Cardiac muscle cell (in vitro differentiated cells and primary cell): Measurements from ENCODE around the gene LY6G6C. TPM values are rescaled to one million over a fixed set of nuclear protein-coding genes. Genes with fewer than 3 reads are reported as not detected.

Source experiments
- DNase-seq, 2 donors: peaks; one replicate each; pipeline versions ENCODE4 v3.0.0 to v3.0.0-alpha.2; 2010 to 2017; ENCODE audit warnings: low read depth in 1 of 2, low spot score in 1 of 2
- H3K27ac ChIP-seq: fragments of 200-600 bp; sonication (generic); 2 replicates; pipeline ENCODE4 v1.5.1; 2016
- H3K27me3 ChIP-seq: fragments of 200-600 bp; sonication (generic); 2 replicates; pipeline ENCODE4 v1.6.0; 2016; ENCODE audit warnings: control low read depth
- H3K36me3 ChIP-seq: fragments of 200-600 bp; sonication (generic); 2 replicates; pipeline ENCODE4 v1.5.1; 2016; ENCODE audit warnings: control low read depth
- H3K4me1 ChIP-seq: fragments of 200-600 bp; sonication (generic); 2 replicates; pipeline ENCODE4 v1.8.1; 2017; ENCODE audit warnings: low read depth, mild to moderate bottlenecking, mixed run types
- H3K4me3 ChIP-seq: fragments of 200-600 bp; sonication (generic); 2 replicates; pipeline ENCODE4 v1.5.1; 2016; ENCODE audit warnings: mild to moderate bottlenecking
- H3K9me3 ChIP-seq: fragments of 200-600 bp; sonication (generic); 2 replicates; pipeline ENCODE4 v1.5.1; 2017; ENCODE audit warnings: low read depth, mild to moderate bottlenecking, control low read depth
- polyA plus RNA-seq: library from polyadenylated mRNA; unstranded; fragments of >200 nt; fragmentation: Nextera tagmentation; extraction: Ambion mirVana; gene quantifications from 2 replicates; pipeline ENCODE4 v1.2.1, GENCODE V29; 2016
- total RNA-seq: library from RNA; depleted of rRNA; stranded (reverse); fragments of >200 nt; gene quantifications from 2 replicates; pipeline ENCODE4 v1.2.3, GENCODE V29; 2016
- TF ChIP-seq, protein P1 (sequence below): IDR thresholded peaks from 2 replicates; pipeline ENCODE4 v1.5.1; 2012; ENCODE audit warnings: low read depth, mild to moderate bottlenecking, low read length

LY6G6C gene
- total and polyA plus RNA-seq, 2 experiments from 2014 or later: not detected

DNA sequence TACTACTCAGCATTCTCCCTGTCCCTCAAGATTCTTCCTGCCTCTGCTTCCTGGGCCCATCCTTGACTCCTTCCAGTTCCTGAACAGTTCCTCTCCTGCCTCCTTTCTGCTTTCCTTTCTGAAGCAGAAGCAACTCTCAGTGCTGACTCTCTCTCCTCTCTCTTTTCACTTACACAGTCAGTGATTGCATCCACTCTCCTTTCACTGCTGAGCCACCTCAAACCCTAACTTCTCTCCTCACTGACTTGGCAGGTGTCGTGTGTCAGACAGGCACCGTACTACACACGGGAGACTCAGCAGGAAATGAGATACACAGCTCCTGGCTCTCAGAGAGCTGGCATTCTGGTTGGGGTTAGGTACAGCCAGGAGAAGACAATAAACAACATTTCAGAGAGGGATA lies 24.0 kb downstream of the LY6G6C start:
- peaks cover 18% of the 10 kb centered on the region for H3K36me3 ChIP-seq
- H3K27me3 ChIP-seq: no peaks in the 10 kb centered on the region
- H3K4me1 ChIP-seq: peaks cover 8% of the 10 kb centered on the region
- H3K4me3 ChIP-seq: no peak overlapping the region
- no peak for DNase-seq
- no peak overlapping the region for H3K27ac ChIP-seq
- H3K9me3 ChIP-seq: no peaks in the 10 kb centered on the region
- TF ChIP-seq, protein P1, sequence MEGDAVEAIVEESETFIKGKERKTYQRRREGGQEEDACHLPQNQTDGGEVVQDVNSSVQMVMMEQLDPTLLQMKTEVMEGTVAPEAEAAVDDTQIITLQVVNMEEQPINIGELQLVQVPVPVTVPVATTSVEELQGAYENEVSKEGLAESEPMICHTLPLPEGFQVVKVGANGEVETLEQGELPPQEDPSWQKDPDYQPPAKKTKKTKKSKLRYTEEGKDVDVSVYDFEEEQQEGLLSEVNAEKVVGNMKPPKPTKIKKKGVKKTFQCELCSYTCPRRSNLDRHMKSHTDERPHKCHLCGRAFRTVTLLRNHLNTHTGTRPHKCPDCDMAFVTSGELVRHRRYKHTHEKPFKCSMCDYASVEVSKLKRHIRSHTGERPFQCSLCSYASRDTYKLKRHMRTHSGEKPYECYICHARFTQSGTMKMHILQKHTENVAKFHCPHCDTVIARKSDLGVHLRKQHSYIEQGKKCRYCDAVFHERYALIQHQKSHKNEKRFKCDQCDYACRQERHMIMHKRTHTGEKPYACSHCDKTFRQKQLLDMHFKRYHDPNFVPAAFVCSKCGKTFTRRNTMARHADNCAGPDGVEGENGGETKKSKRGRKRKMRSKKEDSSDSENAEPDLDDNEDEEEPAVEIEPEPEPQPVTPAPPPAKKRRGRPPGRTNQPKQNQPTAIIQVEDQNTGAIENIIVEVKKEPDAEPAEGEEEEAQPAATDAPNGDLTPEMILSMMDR: no peak

- no peak overlapping the region for H3K4me3 ChIP-seq
- H3K27ac ChIP-seq: no peak overlapping the region
- TF ChIP-seq, protein P1: no peak
- no peaks in the 10 kb centered on the region for H3K4me1 ChIP-seq
- no peaks in the 10 kb centered on the region for H3K9me3 ChIP-seq
- peaks cover 33% of the 10 kb centered on the region for H3K36me3 ChIP-seq
- no peaks in the 10 kb centered on the region for H3K27me3 ChIP-seq
- no peak for DNase-seq
These were observed 28.0 kb downstream of the LY6G6C start for GRCh38 chr6:31693535-31693934.

DNA sequence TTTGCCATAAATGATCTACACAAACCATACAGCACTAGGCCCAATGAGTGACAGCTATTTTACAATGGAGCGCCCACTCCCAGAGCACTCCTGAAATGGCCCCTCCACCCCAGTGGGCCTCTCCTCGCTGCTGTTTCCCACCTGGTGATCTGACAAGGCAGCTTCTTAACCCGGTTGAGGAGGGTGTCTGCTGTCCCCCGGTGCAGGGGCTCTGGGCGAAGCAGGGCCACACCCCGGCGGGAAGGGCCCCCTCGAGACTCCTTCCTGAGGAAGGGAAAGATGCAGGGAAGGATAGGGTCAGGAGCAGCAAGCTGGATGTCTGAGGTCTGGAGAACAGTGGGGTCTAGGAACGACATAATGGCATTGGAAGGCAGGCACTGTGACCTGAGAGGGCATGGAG lies 28.7 kb downstream of the LY6G6C start:
- Histone ChIP-seq H3K27ac (no peak overlapping the region), H3K4me3 (no peak overlapping the region), H3K27me3 (no peaks in the 10 kb centered on the region), H3K36me3 (peaks cover 39% of the 10 kb centered on the region), H3K9me3 (no peaks in the 10 kb centered on the region), H3K4me1 (no peaks in the 10 kb centered on the region)
- TF ChIP-seq, protein P1: no peak
- DNase-seq: no peak

- Histone ChIP-seq H3K9me3 (no peaks in the 10 kb centered on the region), H3K4me3 (no peak overlapping the region), H3K27me3 (no peaks in the 10 kb centered on the region), H3K4me1 (no peaks in the 10 kb centered on the region), H3K36me3 (peaks cover 44% of the 10 kb centered on the region), H3K27ac (no peak overlapping the region)
- no peak for DNase-seq
- TF ChIP-seq, protein P1: no peak
These were observed 29.2 kb downstream of the LY6G6C start for GRCh38 chr6:31692353-31692752.

DNA sequence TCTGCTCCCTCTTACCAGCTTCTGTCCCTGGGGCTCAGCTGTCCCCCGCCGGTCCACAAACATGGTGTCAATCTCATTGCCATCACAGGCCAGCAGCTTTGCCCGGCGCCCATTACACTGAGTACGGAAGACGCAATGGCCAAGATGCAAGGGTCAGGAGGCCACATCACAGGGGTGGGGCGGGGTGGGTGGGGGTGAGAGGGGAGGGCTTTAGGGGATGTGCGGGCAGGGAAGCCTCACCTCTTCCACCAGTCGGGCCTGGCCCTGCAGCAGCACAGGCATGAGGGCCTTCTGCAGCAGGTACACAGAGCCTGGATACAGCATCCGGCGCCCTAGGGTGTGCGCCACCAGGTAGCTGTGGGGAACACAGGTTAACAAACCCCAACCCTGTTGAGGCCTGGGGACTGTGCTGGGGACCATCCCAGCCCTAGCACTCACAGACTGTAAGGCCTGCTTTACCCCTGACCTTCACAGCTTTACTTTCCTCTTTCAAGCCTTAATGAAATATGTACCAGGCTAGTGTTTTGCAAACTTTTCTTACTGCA lies 29.9 kb downstream of the LY6G6C start:
- no peak overlapping the region for H3K4me3 ChIP-seq
- peaks cover 50% of the 10 kb centered on the region for H3K36me3 ChIP-seq
- H3K4me1 ChIP-seq: no peaks in the 10 kb centered on the region
- no peak for DNase-seq
- H3K9me3 ChIP-seq: no peaks in the 10 kb centered on the region
- H3K27ac ChIP-seq: no peak overlapping the region
- no peaks in the 10 kb centered on the region for H3K27me3 ChIP-seq
- TF ChIP-seq, protein P1: no peak

GRCh38 chr6:31691078-31691463 lies 30.5 kb downstream of the LY6G6C start:
- TF ChIP-seq, protein P1: no peak
- H3K36me3 ChIP-seq: peaks cover 50% of the 10 kb centered on the region

More at GRCh38 chr6:31691078-31691463, 30.5 kb downstream of the LY6G6C start:
- no peak for DNase-seq
- Histone ChIP-seq H3K4me1 (no peaks in the 10 kb centered on the region), H3K4me3 (no peak overlapping the region), H3K9me3 (no peaks in the 10 kb centered on the region), H3K27ac (no peak overlapping the region), H3K27me3 (no peaks in the 10 kb centered on the region)
